H1 (cell line): ENCODE data around the gene DMRT1. TPM values are rescaled to one million over a fixed set of nuclear protein-coding genes. Genes with fewer than 3 reads are reported as not detected.

Experiments
- ATF3 ChIP-seq: IDR thresholded peaks from 2 replicates; pipeline ENCODE4 v1.6.1; 2011; ENCODE audit warnings: low read depth, mild to moderate bottlenecking, low read length; ENCODE audit not compliant: insufficient read depth
- CHD1 ChIP-seq: IDR thresholded peaks from 2 replicates; pipeline ENCODE4 v1.6.1; 2012; ENCODE audit warnings: low read depth, low read length, improper control_type of control experiment
- CREB1 ChIP-seq: IDR thresholded peaks from 2 replicates; pipeline ENCODE4 v1.6.1; 2012; ENCODE audit warnings: inconsistent platforms
- CTBP2 ChIP-seq: IDR thresholded peaks from 2 replicates; pipeline ENCODE4 v1.7.0; 2011; ENCODE audit warnings: borderline replicate concordance, mild to moderate bottlenecking, moderate library complexity, mixed read lengths, low read length; ENCODE audit not compliant: insufficient read depth, insufficient read length
- EGR1 ChIP-seq: IDR thresholded peaks from 2 replicates; pipeline ENCODE4 v1.6.1; 2011; ENCODE audit warnings: low read depth, low read length, borderline replicate concordance
- EP300 ChIP-seq, 2 experiments: IDR thresholded peaks; 1 replicate in 1 of 2; 2 replicates in 1 of 2; pipeline ENCODE4 v1.6.1; 2011 to 2012; ENCODE audit warnings: low read depth in 2 of 2, low read length in 2 of 2, mild to moderate bottlenecking in 2 of 2, borderline replicate concordance in 1 of 2, inconsistent platforms in 1 of 2, moderate library complexity in 1 of 2
- GABPA ChIP-seq: IDR thresholded peaks from 2 replicates; pipeline ENCODE4 v1.6.1; 2011; ENCODE audit warnings: mild to moderate bottlenecking, low read length, moderate library complexity, borderline replicate concordance; ENCODE audit not compliant: insufficient read depth
- GTF2F1 ChIP-seq: IDR thresholded peaks from 2 replicates; pipeline ENCODE4 v1.6.1; 2012; ENCODE audit warnings: low read depth, low read length, improper control_type of control experiment, borderline replicate concordance
- HDAC2 ChIP-seq, 2 experiments: fragments of 300-600 bp in 1 of 2; sonication (generic) in 1 of 2; IDR thresholded peaks; 2 replicates each; pipeline ENCODE4 v1.6.1; 2011 to 2012; ENCODE audit warnings: low read depth in 2 of 2, low read length in 2 of 2, mild to moderate bottlenecking in 2 of 2, moderate library complexity in 2 of 2, borderline replicate concordance in 1 of 2, inconsistent platforms in 1 of 2
- KDM5A ChIP-seq: fragments of 200-600 bp; IDR thresholded peaks from 2 replicates; pipeline ENCODE4 v1.7.1; 2012; ENCODE audit warnings: mild to moderate bottlenecking, low read length, inconsistent platforms, mixed read lengths
- MAFK ChIP-seq: IDR thresholded peaks from 2 replicates; pipeline ENCODE4 v1.6.1; 2012; ENCODE audit warnings: low read depth, mild to moderate bottlenecking, improper control_type of control experiment, low read length
- NANOG ChIP-seq: IDR thresholded peaks from 2 replicates; pipeline ENCODE4 v1.6.1; 2011; ENCODE audit warnings: low read length, low read depth, mild to moderate bottlenecking, inconsistent platforms; ENCODE audit not compliant: insufficient read depth, poor library complexity, severe bottlenecking
- PHF8 ChIP-seq: fragments of 200-600 bp; sonication (generic); conservative IDR thresholded peaks from 2 replicates; pipeline ENCODE4 v1.7.1; 2012; ENCODE audit warnings: low read depth, mild to moderate bottlenecking, inconsistent platforms, low read length, moderate library complexity
- POLR2A ChIP-seq, 2 experiments: IDR thresholded peaks; 1 replicate in 1 of 2; 2 replicates in 1 of 2; pipeline ENCODE4 v1.6.1; 2011; ENCODE audit warnings: low read depth in 2 of 2, low read length in 2 of 2, mild to moderate bottlenecking in 2 of 2; ENCODE audit errors: control extremely low read depth in 1 of 2
- POLR2AphosphoS5 ChIP-seq: IDR thresholded peaks from 2 replicates; pipeline ENCODE4 v1.6.1; 2011; ENCODE audit warnings: low read depth, low read length
- RFX5 ChIP-seq: IDR thresholded peaks from 2 replicates; pipeline ENCODE4 v1.6.1; 2011; ENCODE audit warnings: low read depth, low read length, improper control_type of control experiment, borderline replicate concordance
- SIX5 ChIP-seq: IDR thresholded peaks from 2 replicates; pipeline ENCODE4 v1.6.1; 2011; ENCODE audit warnings: mild to moderate bottlenecking, low read depth, low read length
- SP4 ChIP-seq: IDR thresholded peaks from 2 replicates; pipeline ENCODE4 v1.6.1; 2012; ENCODE audit warnings: low read length, inconsistent platforms
- SUZ12 ChIP-seq: fragments of 200-600 bp; sonication (generic); IDR thresholded peaks from 2 replicates; pipeline ENCODE4 v1.6.1; 2012; ENCODE audit warnings: mild to moderate bottlenecking, inconsistent platforms, low read length, moderate library complexity, mixed read lengths
- TAF7 ChIP-seq: optimal IDR thresholded peaks from 2 replicates; pipeline ENCODE3; 2011; ENCODE audit warnings: low read depth, mild to moderate bottlenecking, inconsistent platforms, low read length, moderate library complexity, borderline replicate concordance
- TBP ChIP-seq: IDR thresholded peaks from 2 replicates; pipeline ENCODE4 v1.6.1; 2011; ENCODE audit warnings: low read depth, low read length, improper control_type of control experiment
- TEAD4 ChIP-seq: IDR thresholded peaks from 2 replicates; pipeline ENCODE4 v1.6.1; 2012; ENCODE audit warnings: low read depth, low read length, inconsistent platforms, mixed read lengths
- YY1 ChIP-seq: IDR thresholded peaks from 2 replicates; pipeline ENCODE4 v1.6.1; 2011; ENCODE audit warnings: low read depth, mild to moderate bottlenecking, low read length
- ZNF274 ChIP-seq: IDR thresholded peaks from 2 replicates; pipeline ENCODE4 v1.7.0; 2012; ENCODE audit warnings: low read length, borderline replicate concordance; ENCODE audit errors: extremely low read depth
- polyA plus RNA-seq, 7 experiments: library from polyadenylated mRNA; depleted of rRNA in 3 of 7; stranded (reverse) in 5 of 7; unstranded in 2 of 7; fragments of >200 nt in 5 of 7; fragments of 200-250 nt in 2 of 7; gene quantifications; 1 replicate in 5 of 7; 2 replicates in 1 of 7; 4 replicates in 1 of 7; pipeline versions ENCODE4 v1.2.1 to v1.2.3, GENCODE V29; 2011 to 2013; ENCODE audit warnings: missing spikeins in 2 of 7, mixed read lengths in 2 of 7
- total RNA-seq: library from RNA; stranded (reverse); fragmentation: NEBNext Ultra II Directional; extraction: Animal tissue kit (Norgen Biotek cat#: 25700); gene quantifications from 2 replicates; pipeline ENCODE4 v1.2.1, GENCODE V29; 2021

The DMRT1 gene
- total and polyA plus RNA-seq, 2 of the 8 experiments (the other 6 are each of a cell fraction or from before 2014, with no cell fraction given), result 0.15 TPM; not detected in 1

DNA sequence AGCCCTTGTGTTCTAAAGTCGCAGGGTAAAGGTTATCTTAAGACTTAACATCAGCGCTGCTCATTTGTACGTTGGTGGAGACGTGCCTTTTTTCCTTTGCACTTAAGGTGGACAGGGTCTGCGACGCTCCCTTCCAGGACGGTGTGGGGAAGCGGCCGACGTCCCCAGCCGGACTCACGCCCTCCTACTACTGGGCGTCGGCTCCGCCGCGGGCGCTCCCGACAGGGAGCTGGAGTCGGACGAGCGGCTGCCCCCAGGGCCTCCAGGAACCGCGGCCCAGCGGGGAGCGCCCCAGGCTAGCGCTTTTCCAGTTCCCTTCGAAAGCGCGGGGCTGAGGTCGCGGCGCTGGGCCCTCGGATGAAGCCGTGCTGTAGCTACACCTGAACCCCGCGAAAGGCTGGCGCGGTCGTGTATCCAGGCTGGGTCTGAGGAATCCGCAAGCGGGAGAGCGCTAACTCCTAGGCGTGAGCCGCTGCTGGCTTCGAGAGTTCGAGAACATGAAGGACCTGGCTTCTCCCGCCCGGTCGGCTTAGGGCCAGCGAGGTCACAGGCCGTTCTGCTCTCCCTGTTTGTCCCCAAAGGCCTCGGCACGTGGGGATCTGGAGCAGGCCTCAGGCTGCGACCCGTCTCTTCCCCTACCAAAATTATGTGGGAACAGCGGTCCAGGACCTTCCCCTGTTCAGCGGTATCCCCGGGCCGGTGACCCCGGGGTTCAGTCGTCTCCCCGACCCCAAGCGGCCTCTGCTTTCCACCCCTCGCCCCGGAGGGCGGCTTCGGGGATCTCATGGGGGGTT, 131.2 kb downstream of the DMRT1 start (continued):
- TF ChIP-seq SP4 (no peak), NANOG (no peak), TBP (no peak), CTBP2 (peak; percentile 26), SIX5 (no peak), RFX5 (no peak), GTF2F1 (no peak), HDAC2 (IDR thresholded peaks at IDR 0.05; ENCODE audit: borderline replicate concordance in 1 of 2, low read depth in 2 of 2, low read length in 2 of 2) (no peak), CHD1 (no peak), POLR2A (IDR thresholded peaks at IDR 0.05; ENCODE audit: control extremely low read depth in 1 of 2, low read depth in 2 of 2, low read length in 2 of 2) (no peak), ATF3 (no peak), PHF8 (no peak), YY1 (no peak), EGR1 (0 out of 2 replicates have a peak, but pooled peaks have one; percentile 23), KDM5A (no peak), SUZ12 (peak; percentile 93), TEAD4 (no peak), TAF7 (no peak), GABPA (no peak), EP300 (IDR thresholded peaks at IDR 0.05; ENCODE audit: borderline replicate concordance in 1 of 2, low read depth in 2 of 2, low read length in 2 of 2) (no peak), ZNF274 (no peak), MAFK (no peak), POLR2AphosphoS5 (no peak), CREB1 (no peak)
